Subcutaneous abdominal adipose tissue (tissue), 5 donors: Measurements from ENCODE around the gene YES1.
A peak's percentile ranks its signal among the peaks of the same experiment; 100 is the strongest.

Source experiments
- H3K27ac ChIP-seq: one replicate; pipeline ENCODE4 v1.7.0; 2013; ENCODE audit warnings: low read depth, mild to moderate bottlenecking, inconsistent platforms, low read length, moderate library complexity
- H3K27me3 ChIP-seq, 5 donors: one replicate each; pipeline ENCODE4 v1.7.0; 2013; ENCODE audit warnings: low read length in 5 of 5, inconsistent platforms in 1 of 5; ENCODE audit not compliant: control insufficient read depth in 5 of 5, insufficient read depth in 4 of 5
- H3K36me3 ChIP-seq, 5 donors: one replicate each; pipeline ENCODE4 v1.7.0; 2013; ENCODE audit warnings: low read length in 5 of 5; ENCODE audit not compliant: control insufficient read depth in 5 of 5, insufficient read depth in 5 of 5
- H3K4me1 ChIP-seq, 5 donors: one replicate each; pipeline ENCODE4 v1.7.0; 2013; ENCODE audit warnings: low read length in 5 of 5, mild to moderate bottlenecking in 3 of 5, moderate library complexity in 1 of 5; ENCODE audit not compliant: control insufficient read depth in 5 of 5, insufficient read depth in 5 of 5
- H3K4me3 ChIP-seq, 5 donors: one replicate each; pipeline ENCODE4 v1.7.0; 2013; ENCODE audit warnings: low read length in 5 of 5, low read depth in 1 of 5
- H3K9ac ChIP-seq, 5 donors: one replicate each; pipeline ENCODE4 v1.7.0; 2013; ENCODE audit warnings: low read length in 5 of 5, mild to moderate bottlenecking in 4 of 5, moderate library complexity in 3 of 5
- H3K9me3 ChIP-seq, 5 donors: one replicate each; pipeline ENCODE4 v1.7.0; 2013; ENCODE audit warnings: low read length in 5 of 5; ENCODE audit not compliant: control insufficient read depth in 5 of 5
- donor health status: healthy.
- donor health status: healthy.
- donor health status: healthy.
- donor health status: healthy.
- donor health status: healthy.

YES1 gene

DNA sequence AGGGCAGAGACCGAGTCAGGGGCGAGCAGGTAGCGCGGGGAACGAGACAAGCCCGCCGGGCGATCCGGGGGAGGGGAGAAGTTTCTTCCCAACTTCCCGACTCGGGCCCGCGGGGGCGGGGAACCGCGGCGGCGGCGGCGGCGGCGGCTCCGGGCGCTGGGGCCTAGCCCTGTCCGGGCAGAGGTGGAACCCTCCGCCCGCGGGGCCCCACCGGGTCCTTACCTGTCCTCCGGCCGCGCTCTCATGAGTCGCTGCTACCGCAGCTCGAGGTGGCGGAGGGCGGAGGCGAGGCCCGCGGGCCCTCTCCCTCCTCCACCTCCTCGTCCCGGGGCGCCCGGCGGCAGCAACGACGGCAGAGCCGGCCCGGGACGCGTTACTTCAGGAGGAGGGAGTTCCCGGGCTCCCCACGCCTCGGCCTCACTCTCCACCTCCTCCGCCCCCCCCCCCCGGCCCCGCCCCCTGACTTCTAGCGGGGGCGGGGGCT, at the start of gene YES1:
Gene YES1 (minus strand): TSS at position 351 of the 484 bp plus-strand sequence. CDS start 55,415 bp downstream, outside the sequence.
- H3K27ac ChIP-seq: peak within 1 kb of the TSS; percentile 96
- peak within 1 kb of the TSS; percentile 39 to 97 (median 88) for H3K9ac ChIP-seq
- peak within 1 kb of the TSS; percentile 91 to 92 (median 92) for H3K4me3 ChIP-seq
- no peaks in the 10 kb centered on the region for H3K36me3 ChIP-seq
- H3K27me3 ChIP-seq: no peaks in the 10 kb centered on the region
- peaks cover 2 to 45% (median 30%) of the 10 kb centered on the region in 5 donors for H3K4me1 ChIP-seq
- peaks cover 0 to 3% (median 0%) of the 10 kb centered on the region in 5 donors for H3K9me3 ChIP-seq

DNA sequence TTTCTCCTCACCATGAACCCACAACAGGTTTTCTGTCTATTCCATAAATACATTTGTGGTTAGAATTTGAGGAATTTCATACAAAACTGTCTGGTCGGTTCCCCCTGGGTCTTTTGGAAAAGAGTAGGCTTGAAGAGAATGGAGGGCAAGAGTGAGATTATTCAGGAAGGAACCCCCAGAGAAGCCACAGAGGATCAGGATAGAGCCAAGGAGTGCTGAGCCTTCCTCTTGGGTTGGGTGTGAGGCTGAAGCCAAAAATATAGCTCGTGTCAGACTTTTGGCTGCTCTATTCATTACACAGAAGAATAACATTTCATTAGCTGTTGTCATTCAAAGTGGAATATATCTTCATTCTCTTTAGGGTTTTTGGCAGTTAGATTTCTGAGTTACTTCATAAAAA, 45.9 kb upstream of the YES1 start:
- Histone ChIP-seq H3K9me3 (no peaks in the 10 kb centered on the region), H3K4me1 (no peaks in the 10 kb centered on the region), H3K36me3 (no peaks in the 10 kb centered on the region), H3K4me3 (no peak overlapping the region), H3K27ac (no peak overlapping the region), H3K9ac (no peak overlapping the region), H3K27me3 (peaks cover 0 to 2% (median 0%) of the 10 kb centered on the region in 5 donors)

DNA sequence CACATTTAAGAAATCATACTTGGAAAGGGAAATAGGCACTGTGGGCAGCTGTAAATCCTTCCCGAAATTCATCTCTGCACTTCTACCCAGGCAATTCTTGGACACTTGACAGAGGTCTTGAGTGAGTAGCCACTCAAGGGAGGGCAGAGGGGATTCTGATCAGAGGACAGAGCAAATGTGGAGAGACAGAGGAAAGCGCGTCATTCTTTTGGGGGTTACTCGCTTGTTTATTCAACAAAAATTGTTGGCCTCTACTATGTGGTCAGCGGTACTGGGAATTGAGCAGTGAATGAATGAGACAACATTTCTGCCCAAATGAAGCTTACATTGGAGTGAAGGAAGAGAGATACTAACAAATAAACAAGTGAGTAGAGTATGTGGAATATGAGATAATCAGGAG, 41.4 kb upstream of the YES1 start:
- no peak overlapping the region for H3K9ac ChIP-seq
- no peaks in the 10 kb centered on the region for H3K27me3 ChIP-seq
- H3K4me1 ChIP-seq: peaks cover 0 to 1% (median under 1%) of the 10 kb centered on the region in 5 donors
- H3K36me3 ChIP-seq: no peaks in the 10 kb centered on the region
- no peak overlapping the region for H3K4me3 ChIP-seq
- no peaks in the 10 kb centered on the region for H3K9me3 ChIP-seq
- H3K27ac ChIP-seq: no peak overlapping the region

DNA sequence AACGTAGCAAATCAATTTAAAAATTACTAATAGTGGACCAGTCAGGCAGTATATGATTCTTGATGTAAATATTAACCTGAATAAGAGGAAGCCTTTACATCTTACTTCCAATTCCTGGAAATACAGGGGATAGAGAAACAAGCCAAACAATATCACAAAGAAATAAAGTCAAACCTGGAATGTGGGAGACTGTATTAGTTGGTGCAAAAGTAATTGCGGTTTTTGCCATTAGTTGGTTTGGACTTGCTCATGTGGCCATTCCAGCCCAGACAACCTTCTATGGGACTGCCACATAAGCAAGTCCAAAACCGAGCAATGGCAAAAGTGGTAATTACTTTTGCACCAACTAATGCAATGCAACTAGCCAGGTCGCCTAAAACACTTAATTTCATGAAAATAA, 38.9 kb upstream of the YES1 start:
- Histone ChIP-seq H3K36me3 (no peaks in the 10 kb centered on the region), H3K27me3 (no peaks in the 10 kb centered on the region), H3K9me3 (no peaks in the 10 kb centered on the region), H3K27ac (no peak overlapping the region), H3K9ac (no peak overlapping the region), H3K4me1 (peaks cover 0 to 7% (median 6%) of the 10 kb centered on the region in 5 donors), H3K4me3 (no peak overlapping the region)

DNA sequence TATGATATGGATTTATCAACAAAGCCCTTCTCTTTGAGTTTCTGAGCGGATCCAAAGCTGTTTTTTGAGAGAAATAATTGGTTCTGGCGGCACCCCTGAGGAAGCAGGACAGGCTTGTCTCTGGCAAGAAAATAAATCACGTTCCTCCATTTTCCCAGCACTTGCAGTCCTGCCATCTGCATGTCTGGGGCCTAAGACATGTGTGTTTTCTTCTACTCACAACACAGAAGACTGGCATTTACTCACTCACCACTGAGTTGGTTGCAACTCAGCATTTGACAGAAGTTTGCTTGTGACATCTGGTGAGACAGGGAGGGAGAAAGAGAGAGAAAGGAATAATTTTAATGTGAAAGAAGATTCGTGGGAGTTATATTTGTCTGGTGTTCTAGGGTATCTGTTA, 37.0 kb upstream of the YES1 start:
- Histone ChIP-seq H3K9ac (no peak overlapping the region), H3K27ac (no peak overlapping the region), H3K9me3 (no peaks in the 10 kb centered on the region), H3K27me3 (no peaks in the 10 kb centered on the region), H3K4me1 (peaks cover 0 to 11% (median 9%) of the 10 kb centered on the region in 5 donors), H3K4me3 (no peak overlapping the region), H3K36me3 (no peaks in the 10 kb centered on the region)

DNA sequence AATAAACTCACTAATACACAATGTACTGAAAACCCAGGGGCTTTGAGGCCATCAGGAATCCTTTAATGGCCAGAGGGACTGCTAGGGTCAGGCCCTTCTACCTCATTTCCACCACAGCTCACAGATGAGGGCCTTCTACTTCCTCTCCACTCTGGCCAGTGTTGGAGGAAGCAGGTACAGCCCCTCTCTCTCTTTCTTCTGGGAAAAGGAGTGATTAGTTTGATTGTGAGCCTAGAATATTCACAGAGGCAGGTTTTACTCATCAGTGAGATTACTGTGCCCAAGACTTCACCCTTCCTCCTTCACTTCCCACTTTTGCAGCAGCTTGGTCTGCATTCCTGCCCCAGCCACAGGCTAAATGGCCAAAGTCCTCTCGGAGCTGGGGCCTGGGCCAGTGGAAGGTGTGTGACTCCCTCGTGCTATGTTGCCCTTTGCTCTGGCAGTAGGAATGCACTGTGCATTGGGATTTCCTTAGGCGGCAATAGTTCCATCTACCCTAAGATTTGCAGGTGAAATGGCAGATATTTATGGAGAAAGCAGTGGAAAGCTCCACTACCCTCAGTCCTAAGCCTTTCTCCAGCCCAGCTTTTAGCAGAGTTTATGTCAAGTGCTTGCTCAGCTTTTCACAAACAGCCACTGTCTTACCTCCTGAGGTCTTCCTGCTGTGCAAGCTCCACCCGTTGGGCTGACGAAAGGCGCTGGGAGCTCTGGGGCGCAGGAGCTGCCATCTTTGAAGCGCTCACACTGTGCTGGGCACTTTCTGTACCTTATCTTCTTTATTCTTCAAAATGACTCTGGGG, 36.2 kb upstream of the YES1 start:
- Histone ChIP-seq H3K9ac (no peak overlapping the region), H3K27me3 (no peaks in the 10 kb centered on the region), H3K36me3 (no peaks in the 10 kb centered on the region), H3K27ac (no peak overlapping the region), H3K4me3 (no peak overlapping the region), H3K9me3 (no peaks in the 10 kb centered on the region), H3K4me1 (peaks cover 0 to 11% (median 9%) of the 10 kb centered on the region in 5 donors)

DNA sequence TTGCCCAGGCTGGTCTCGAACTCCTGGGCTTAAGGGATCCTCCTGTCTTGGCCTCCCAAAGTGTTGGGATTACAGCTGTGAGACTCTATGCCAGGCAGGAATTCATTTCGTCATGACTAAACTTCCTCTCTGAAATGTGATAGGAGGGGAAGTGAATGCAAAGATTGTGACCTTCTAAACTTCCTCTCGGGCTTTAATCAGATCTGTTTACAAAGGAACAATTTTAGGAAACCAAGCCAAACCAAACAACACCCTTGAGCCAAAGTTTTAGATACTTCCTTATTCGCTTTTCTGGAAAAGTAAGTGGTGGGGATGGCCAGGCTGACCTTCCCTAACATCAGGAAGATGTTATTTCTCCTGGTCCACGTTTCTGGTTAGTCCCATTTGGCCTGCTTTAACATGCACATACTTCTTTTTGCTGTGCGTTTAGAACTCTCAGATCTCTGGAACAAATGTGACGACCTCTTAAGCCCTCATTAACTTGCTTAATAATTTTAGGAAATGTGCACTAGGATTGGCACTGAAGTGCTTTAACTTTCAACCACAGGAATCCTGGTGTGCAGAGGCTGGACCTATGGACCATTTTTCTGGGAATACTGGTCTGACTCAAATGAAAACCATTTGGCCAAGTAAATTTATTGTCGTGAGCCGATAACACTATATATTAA, 33.2 kb upstream of the YES1 start:
- H3K36me3 ChIP-seq: no peaks in the 10 kb centered on the region
- no peaks in the 10 kb centered on the region for H3K27me3 ChIP-seq
- H3K9ac ChIP-seq: no peak overlapping the region
- no peaks in the 10 kb centered on the region for H3K9me3 ChIP-seq
- H3K4me1 ChIP-seq: peaks cover 0 to 11% (median 9%) of the 10 kb centered on the region in 5 donors
- H3K4me3 ChIP-seq: no peak overlapping the region
- H3K27ac ChIP-seq: peak overlapping the region; percentile 62

DNA sequence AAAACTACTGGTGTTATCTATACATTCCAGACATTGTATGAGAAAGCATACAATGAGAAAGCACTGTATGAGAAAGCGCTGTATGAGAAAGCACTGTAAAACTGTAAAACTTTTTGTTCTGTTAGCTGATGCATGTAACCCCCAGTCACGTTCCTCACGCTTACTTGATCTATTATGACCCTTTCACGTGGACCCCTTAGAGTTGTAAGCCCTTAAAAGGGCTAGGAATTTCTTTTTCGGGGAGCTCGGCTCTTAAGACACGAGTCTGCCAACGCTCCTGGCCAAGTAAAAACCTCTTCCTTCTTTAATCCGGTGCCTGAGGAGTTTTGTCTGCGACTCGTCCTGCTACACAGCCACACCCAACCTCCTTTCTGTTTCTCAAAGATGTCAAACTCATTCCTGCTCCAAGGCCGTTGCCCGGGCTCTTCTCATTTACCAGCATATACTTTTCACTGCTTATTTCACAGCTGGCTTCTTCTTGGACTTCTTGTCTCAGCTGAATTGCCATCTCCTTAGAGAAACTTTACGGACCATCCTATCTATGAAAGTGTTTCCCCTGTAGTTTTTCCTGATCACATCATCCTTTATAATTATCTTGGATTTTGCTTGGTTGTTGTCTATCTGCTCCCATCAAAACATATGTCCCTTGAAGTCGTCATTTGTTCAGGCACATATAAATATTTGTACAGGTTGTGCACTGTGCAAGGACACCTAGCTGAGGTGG, 29.8 kb upstream of the YES1 start:
- no peaks in the 10 kb centered on the region for H3K9me3 ChIP-seq
- H3K9ac ChIP-seq: no peak overlapping the region
- no peaks in the 10 kb centered on the region for H3K27me3 ChIP-seq
- H3K36me3 ChIP-seq: no peaks in the 10 kb centered on the region
- H3K4me1 ChIP-seq: peaks cover 1 to 8% (median 8%) of the 10 kb centered on the region in 5 donors
- H3K4me3 ChIP-seq: no peak overlapping the region
- H3K27ac ChIP-seq: no peak overlapping the region

DNA sequence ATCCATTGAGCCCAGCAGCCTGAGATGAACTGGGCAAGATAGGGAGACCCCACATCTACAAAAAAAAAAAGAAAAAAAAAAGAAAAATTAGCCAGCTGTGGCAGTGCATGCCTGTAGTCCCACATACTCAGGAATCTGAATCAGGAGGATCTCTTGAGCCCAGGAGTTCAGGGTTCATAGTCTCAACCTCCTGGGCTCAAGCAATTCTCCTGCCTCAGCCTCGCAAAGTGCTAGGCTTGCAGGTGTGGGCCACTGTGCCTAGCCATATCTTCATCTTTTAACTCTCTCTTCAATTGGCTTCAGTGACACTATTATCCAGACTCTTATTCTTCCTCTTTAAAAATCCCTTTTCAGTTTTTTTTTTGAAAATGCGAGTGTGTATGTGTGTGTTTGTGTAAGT, 28.5 kb upstream of the YES1 start:
- H3K4me1 ChIP-seq: peaks cover under 1 to 8% (median 7%) of the 10 kb centered on the region in 5 donors
- H3K9ac ChIP-seq: no peak overlapping the region
- no peak overlapping the region for H3K4me3 ChIP-seq
- H3K27me3 ChIP-seq: no peaks in the 10 kb centered on the region
- H3K36me3 ChIP-seq: no peaks in the 10 kb centered on the region
- H3K9me3 ChIP-seq: no peaks in the 10 kb centered on the region
- no peak overlapping the region for H3K27ac ChIP-seq
